ENCODE measurements around the gene B3GNT2. TPM values are rescaled to one million over a fixed set of nuclear protein-coding genes. Genes with fewer than 3 reads are reported as not detected.

Gene B3GNT2
- total RNA-seq, 1 donor from 2014 or later, result 23.8 TPM

DNA sequence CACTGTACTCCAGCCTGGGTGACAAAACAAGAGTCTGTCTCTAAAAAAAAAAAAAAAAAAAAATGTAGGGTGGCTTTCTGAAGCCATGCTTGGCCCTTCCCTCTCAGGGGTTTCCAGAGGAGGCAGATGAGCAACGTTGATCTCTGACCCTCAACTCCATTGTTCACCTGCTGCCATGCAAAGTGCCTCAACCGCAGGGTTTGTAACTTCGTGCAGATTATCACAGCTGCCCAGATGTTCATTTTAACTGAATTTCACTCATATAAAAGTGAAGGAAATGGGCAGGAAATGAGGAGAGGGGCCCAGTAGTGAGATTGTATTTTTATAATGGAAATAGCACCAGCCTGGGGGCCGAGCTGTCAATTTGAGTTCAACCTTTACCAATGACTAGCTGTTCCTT, 14.9 kb upstream of the B3GNT2 start:
- Histone ChIP-seq H3K4me3 (ENCODE audit: insufficient read depth, low read depth, low read length) (no peak overlapping the region), H2AFZ (ENCODE audit: low read depth, low read length) (no peak overlapping the region), H3K79me2 (ENCODE audit: insufficient read depth, low read length) (no peaks in the 10 kb centered on the region), H3K4me2 (ENCODE audit: low read length) (no peak overlapping the region), H4K20me1 (ENCODE audit: insufficient read depth, low read length) (no peaks in the 10 kb centered on the region), H3K9ac (ENCODE audit: low read length) (no peak overlapping the region), H3K4me1 (ENCODE audit: insufficient read depth, low read length) (no peaks in the 10 kb centered on the region), H3K27ac (ENCODE audit: low read depth, low read length) (no peak overlapping the region), H3K36me3 (ENCODE audit: insufficient read depth, low read length) (no peaks in the 10 kb centered on the region), H3K27me3 (ENCODE audit: insufficient read depth, low read length) (no peaks in the 10 kb centered on the region), H3K9me3 (ENCODE audit: insufficient read depth, low read depth, low read length) (no peaks in the 10 kb centered on the region)
- DNase-seq (ENCODE audit: low read depth) (no peak), FAIRE-seq (no peak)
- H3K27me3 Mint-ChIP-seq (ENCODE audit: low read depth, unreplicated experiment), result peaks cover 5% of the 10 kb centered on the region
- H3K4me3 Mint-ChIP-seq (ENCODE audit: unreplicated experiment), result no peak overlapping the region
- H3K36me3 Mint-ChIP-seq (ENCODE audit: low read depth, unreplicated experiment), result no peaks in the 10 kb centered on the region
- TF ChIP-seq EZH2 (IDR thresholded peaks at IDR 0.05; ENCODE audit: insufficient read depth, low read length), result no peak
- TF ChIP-seq, protein P1, sequence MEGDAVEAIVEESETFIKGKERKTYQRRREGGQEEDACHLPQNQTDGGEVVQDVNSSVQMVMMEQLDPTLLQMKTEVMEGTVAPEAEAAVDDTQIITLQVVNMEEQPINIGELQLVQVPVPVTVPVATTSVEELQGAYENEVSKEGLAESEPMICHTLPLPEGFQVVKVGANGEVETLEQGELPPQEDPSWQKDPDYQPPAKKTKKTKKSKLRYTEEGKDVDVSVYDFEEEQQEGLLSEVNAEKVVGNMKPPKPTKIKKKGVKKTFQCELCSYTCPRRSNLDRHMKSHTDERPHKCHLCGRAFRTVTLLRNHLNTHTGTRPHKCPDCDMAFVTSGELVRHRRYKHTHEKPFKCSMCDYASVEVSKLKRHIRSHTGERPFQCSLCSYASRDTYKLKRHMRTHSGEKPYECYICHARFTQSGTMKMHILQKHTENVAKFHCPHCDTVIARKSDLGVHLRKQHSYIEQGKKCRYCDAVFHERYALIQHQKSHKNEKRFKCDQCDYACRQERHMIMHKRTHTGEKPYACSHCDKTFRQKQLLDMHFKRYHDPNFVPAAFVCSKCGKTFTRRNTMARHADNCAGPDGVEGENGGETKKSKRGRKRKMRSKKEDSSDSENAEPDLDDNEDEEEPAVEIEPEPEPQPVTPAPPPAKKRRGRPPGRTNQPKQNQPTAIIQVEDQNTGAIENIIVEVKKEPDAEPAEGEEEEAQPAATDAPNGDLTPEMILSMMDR (IDR thresholded peaks at IDR 0.05; ENCODE audit: insufficient read depth, low read depth, low read length), result no peak
- H3K27ac Mint-ChIP-seq (ENCODE audit: unreplicated experiment), result no peak overlapping the region
- H3K4me1 Mint-ChIP-seq (ENCODE audit: low read depth, unreplicated experiment), result no peaks in the 10 kb centered on the region
- peaks cover 4% of the 10 kb centered on the region for H3K9me3 Mint-ChIP-seq (ENCODE audit: unreplicated experiment)

DNA sequence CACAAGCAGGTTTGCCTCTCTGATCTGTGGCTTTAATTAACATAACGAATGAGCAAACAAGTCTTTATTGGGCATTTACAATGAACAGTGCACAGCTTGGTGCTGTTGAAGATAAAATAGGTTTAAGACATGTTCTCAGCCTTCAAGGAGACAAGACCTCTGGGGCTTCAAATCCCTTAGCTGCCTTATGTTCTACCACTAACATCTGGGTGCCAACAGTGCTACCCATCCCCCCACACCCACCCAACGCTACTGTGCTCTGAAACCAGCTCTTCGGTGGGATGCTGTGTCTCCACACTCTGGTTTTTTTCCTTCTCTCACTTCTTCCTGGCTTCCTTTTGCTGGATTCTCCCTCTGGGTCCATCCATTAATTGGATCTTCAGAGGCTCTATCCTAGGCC, 14.1 kb upstream of the B3GNT2 start:
- no peak overlapping the region for H3K4me2 ChIP-seq (ENCODE audit: low read length)
- H4K20me1 ChIP-seq (ENCODE audit: insufficient read depth, low read length), result no peaks in the 10 kb centered on the region
- H2AFZ ChIP-seq (ENCODE audit: low read depth, low read length), result no peak overlapping the region
- no peak overlapping the region for H3K4me3 ChIP-seq (ENCODE audit: insufficient read depth, low read depth, low read length)
- TF ChIP-seq, protein P1 (IDR thresholded peaks at IDR 0.05; ENCODE audit: insufficient read depth, low read depth, low read length), result no peak
- TF ChIP-seq EZH2 (IDR thresholded peaks at IDR 0.05; ENCODE audit: insufficient read depth, low read length), result no peak
- no peaks in the 10 kb centered on the region for H3K79me2 ChIP-seq (ENCODE audit: insufficient read depth, low read length)
- FAIRE-seq (no peak), DNase-seq (ENCODE audit: low read depth) (no peak)
- Mint-ChIP-seq H3K9me3 (ENCODE audit: unreplicated experiment) (peaks cover 4% of the 10 kb centered on the region), H3K27me3 (ENCODE audit: low read depth, unreplicated experiment) (peaks cover 5% of the 10 kb centered on the region), H3K27ac (ENCODE audit: unreplicated experiment) (no peak overlapping the region), H3K4me1 (ENCODE audit: low read depth, unreplicated experiment) (no peaks in the 10 kb centered on the region), H3K4me3 (ENCODE audit: unreplicated experiment) (no peak overlapping the region), H3K36me3 (ENCODE audit: low read depth, unreplicated experiment) (no peaks in the 10 kb centered on the region)
- H3K36me3 ChIP-seq (ENCODE audit: insufficient read depth, low read length), result no peaks in the 10 kb centered on the region
- H3K9me3 ChIP-seq (ENCODE audit: insufficient read depth, low read depth, low read length), result no peaks in the 10 kb centered on the region
- H3K27me3 ChIP-seq (ENCODE audit: insufficient read depth, low read length), result no peaks in the 10 kb centered on the region
- no peak overlapping the region for H3K9ac ChIP-seq (ENCODE audit: low read length)
- no peaks in the 10 kb centered on the region for H3K4me1 ChIP-seq (ENCODE audit: insufficient read depth, low read length)
- H3K27ac ChIP-seq (ENCODE audit: low read depth, low read length), result no peak overlapping the region

DNA sequence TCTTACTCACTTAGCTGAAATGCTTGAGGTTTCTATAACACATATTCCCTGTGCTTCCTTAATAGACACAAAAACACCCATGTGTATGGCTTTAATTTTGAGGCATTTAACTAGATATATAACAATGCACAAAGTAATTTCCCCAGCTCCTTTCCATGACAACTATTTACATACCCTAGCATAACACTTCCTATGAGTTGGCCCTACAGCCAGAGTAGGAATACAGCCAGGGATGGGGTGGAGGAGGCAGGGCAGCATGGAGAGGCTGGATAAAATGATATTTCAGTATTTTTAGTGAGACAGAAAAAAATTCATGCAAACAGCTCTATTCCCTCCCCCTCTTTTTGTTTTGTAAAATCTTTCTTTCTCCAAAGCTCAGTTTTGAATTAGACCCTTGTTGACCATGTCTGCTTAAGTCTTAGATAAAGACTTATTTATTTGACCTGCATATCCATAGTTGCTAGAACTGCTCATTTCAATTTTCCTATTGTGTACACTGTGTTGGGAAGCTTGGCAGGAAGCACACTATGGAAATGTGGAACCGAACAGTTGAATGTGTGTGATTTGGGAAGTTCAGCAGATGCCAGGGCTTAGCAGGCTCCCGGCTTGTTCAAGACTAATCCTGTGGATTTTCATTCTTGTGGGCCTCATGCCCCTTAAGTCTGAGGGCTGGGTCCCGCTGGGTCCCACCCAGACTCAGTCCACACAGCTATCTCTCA, 11.2 kb upstream of the B3GNT2 start:
- no peaks in the 10 kb centered on the region for H3K36me3 Mint-ChIP-seq (ENCODE audit: low read depth, unreplicated experiment)
- H3K4me3 ChIP-seq (ENCODE audit: insufficient read depth, low read depth, low read length), result no peak overlapping the region
- H3K4me2 ChIP-seq (ENCODE audit: low read length), result no peak overlapping the region
- H3K27ac Mint-ChIP-seq (ENCODE audit: unreplicated experiment), result no peak overlapping the region
- H3K79me2 ChIP-seq (ENCODE audit: insufficient read depth, low read length), result no peaks in the 10 kb centered on the region
- H3K9me3 Mint-ChIP-seq (ENCODE audit: unreplicated experiment), result no peaks in the 10 kb centered on the region
- no peaks in the 10 kb centered on the region for H3K36me3 ChIP-seq (ENCODE audit: insufficient read depth, low read length)
- no peaks in the 10 kb centered on the region for H3K4me1 Mint-ChIP-seq (ENCODE audit: low read depth, unreplicated experiment)
- no peak overlapping the region for H3K27ac ChIP-seq (ENCODE audit: low read depth, low read length)
- no peak overlapping the region for H3K4me3 Mint-ChIP-seq (ENCODE audit: unreplicated experiment)
- no peaks in the 10 kb centered on the region for H3K9me3 ChIP-seq (ENCODE audit: insufficient read depth, low read depth, low read length)
- H4K20me1 ChIP-seq (ENCODE audit: insufficient read depth, low read length), result no peaks in the 10 kb centered on the region
- DNase-seq (ENCODE audit: low read depth) (no peak), FAIRE-seq (no peak)
- peaks cover 8% of the 10 kb centered on the region for H3K27me3 Mint-ChIP-seq (ENCODE audit: low read depth, unreplicated experiment)
- no peak overlapping the region for H2AFZ ChIP-seq (ENCODE audit: low read depth, low read length)
- no peak overlapping the region for H3K9ac ChIP-seq (ENCODE audit: low read length)
- TF ChIP-seq EZH2 (IDR thresholded peaks at IDR 0.05; ENCODE audit: insufficient read depth, low read length), result no peak
- TF ChIP-seq, protein P1 (IDR thresholded peaks at IDR 0.05; ENCODE audit: insufficient read depth, low read depth, low read length), result no peak
- H3K27me3 ChIP-seq (ENCODE audit: insufficient read depth, low read length), result no peaks in the 10 kb centered on the region
- no peaks in the 10 kb centered on the region for H3K4me1 ChIP-seq (ENCODE audit: insufficient read depth, low read length)
